HFF-Myc (cell line): ENCODE data around the gene IQGAP2.

Experiments used
- DNase-seq: peaks from one replicate; pipeline ENCODE4 v3.0.0-alpha.2; 2011; ENCODE audit warnings: low read depth; ENCODE audit errors: extremely low read depth
- H3K4me3 ChIP-seq: replicated peaks from 2 replicates; pipeline ENCODE4 v1.5.1; 2011; ENCODE audit warnings: low read depth, mild to moderate bottlenecking, control low read depth, low read length
- TF ChIP-seq, protein P1 (sequence below): IDR thresholded peaks from 2 replicates; pipeline ENCODE4 v1.5.1; 2012; ENCODE audit warnings: mild to moderate bottlenecking, low read depth, low read length, control low read depth; ENCODE audit errors: missing control alignments

IQGAP2 gene

DNA sequence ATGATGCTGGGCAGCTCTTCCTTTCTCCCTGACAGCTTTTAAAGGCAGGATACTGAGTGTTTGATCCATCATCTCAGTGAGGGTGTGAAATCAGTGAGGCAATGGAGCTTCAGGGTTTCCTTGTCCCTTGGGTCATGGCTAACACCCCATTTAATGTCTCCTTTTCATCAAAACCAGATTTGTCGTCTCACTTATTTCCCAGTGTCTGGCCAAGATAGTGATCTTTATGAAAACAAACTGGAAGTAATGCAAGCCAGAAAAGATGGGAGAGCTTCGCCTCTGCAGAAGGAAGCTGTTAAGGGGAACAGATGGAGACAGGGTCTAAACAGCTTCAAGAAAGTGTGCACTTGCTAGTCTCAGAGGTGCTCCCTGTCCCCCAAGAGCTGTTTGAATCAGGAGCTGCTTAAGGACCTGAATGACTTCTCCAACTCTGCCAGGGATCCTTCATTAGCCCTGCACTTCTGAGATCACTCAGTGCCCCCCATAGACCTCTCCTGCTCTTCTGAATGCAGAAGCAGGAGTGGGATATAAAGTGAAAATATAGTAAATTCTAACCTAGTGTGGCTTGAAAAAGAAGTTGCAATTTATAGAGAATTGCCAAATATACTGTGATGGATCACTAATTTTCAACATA, 124.0 kb downstream of the IQGAP2 start:
- no peak for DNase-seq
- H3K4me3 ChIP-seq: no peak overlapping the region
- TF ChIP-seq, protein P1, sequence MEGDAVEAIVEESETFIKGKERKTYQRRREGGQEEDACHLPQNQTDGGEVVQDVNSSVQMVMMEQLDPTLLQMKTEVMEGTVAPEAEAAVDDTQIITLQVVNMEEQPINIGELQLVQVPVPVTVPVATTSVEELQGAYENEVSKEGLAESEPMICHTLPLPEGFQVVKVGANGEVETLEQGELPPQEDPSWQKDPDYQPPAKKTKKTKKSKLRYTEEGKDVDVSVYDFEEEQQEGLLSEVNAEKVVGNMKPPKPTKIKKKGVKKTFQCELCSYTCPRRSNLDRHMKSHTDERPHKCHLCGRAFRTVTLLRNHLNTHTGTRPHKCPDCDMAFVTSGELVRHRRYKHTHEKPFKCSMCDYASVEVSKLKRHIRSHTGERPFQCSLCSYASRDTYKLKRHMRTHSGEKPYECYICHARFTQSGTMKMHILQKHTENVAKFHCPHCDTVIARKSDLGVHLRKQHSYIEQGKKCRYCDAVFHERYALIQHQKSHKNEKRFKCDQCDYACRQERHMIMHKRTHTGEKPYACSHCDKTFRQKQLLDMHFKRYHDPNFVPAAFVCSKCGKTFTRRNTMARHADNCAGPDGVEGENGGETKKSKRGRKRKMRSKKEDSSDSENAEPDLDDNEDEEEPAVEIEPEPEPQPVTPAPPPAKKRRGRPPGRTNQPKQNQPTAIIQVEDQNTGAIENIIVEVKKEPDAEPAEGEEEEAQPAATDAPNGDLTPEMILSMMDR: no peak

DNA sequence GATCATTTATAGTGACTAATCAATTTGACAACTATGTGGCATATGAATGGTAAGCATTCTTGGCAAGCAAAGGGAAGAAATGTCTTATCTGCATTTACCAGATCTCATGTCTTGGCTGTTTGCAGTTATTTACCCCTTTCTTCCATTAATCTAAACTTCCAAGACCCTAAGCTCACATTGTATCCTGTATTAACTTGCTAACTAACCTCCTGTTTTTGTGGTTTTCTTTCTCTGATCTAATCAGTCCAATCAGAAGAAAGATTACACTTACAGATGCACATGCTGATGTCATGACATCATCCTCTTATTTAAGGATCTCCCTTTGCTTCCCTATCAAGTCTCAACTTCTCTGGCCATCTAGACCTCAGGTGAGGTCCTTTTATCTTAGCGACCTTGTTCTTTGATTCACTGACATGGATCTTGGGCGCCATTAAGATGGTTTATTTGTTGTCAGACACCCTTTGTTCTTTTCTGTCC, 124.6 kb downstream of the IQGAP2 start:
- no peak overlapping the region for H3K4me3 ChIP-seq
- TF ChIP-seq, protein P1: no peak
- DNase-seq: no peak

DNA sequence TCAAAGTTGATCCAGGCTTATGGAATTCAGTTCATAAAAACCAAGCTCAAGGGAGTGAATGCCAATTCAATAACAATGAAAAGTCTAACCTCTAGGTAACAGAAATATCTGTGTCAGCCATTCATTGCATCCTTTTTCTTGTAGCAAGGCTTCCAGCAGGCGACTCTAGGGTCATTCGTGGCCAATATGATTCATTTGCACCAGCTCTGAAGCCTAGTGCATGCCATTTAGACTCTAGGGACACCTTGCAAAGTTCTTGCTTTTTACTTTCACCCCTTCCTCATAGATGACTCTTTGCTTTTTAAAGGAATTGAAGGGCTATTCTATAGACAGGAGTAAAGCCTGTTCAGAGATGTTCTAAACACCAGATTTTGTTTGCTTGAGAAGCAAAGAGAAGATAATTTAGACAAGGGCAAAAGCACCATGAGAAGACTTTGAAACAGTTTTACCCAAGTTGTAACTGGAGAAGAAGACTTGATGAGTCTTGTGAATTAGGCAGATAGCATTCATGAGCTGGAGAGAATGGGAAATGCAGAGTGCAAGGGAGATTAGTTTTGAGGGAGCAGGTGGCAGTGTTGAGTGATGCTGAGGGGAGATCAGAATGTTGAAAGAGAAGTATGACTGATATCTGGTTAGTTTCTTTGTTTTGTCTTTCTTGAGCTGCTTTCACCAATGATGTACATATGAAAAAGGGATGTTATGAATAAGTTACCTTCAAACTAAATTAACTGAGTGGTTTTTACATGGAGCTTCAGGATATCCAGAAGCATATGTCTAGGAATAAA, 125.7 kb downstream of the IQGAP2 start:
- no peak for DNase-seq
- TF ChIP-seq, protein P1: no peak
- H3K4me3 ChIP-seq: no peak overlapping the region

DNA sequence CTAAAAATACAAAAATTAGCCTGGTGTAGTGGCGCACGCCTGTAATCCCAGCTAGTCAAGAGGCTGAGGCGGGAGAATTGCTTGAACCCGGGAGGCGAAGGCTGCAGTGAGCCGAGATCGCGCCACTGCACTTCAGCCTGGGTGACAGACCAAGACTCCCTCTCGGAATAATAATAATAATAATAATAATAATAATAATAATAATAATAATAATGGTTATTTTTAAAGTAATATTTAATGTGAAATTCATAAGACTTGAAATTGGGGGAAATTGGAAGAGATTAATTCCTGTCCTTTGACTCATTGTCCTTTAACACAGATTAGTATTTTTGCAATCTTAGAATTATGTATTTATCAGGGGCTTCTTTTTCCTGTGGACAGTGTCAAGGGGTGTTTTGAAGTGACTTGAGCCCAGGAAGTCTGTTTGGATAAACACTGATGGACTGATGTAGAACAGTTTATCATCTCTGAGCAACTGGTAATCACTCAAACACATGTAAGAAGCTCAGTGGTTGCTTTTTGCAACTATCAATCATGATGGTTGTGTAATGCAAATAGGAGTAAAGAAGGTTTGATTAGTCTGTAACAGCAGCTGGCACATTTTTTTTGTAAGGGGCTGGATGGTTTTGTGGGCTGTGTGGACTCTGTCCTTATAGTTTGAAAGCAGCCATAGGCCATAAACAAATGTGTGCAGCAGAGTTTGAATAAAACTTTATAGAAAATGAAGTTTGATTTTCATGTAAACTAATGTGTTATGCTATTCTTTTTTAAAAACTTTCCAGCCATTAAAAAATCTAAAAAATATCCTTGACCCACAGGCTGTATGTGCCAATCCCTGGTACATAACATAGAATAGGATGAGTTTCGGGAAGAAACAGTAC, 126.6 kb downstream of the IQGAP2 start:
- no peak overlapping the region for H3K4me3 ChIP-seq
- DNase-seq: no peak
- TF ChIP-seq, protein P1: no peak

DNA sequence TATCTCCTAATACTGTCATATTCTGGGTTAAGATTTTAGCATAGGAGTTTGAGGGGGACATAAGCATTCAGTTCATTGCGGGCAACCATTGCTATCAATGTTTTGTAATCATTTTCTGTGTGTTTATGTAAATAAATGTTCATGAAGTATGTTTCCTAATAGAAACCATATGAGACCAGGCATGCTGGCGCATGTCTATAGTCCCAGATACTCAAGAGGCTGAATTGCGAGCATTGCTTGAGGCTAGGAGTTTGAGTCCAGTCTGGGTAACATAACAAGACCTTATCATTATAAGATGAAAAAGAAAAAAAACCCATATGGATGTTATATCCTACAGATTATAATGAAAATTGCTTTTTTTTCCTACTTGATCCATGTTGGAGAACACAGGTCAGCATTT, 129.0 kb downstream of the IQGAP2 start:
- H3K4me3 ChIP-seq: no peak overlapping the region
- TF ChIP-seq, protein P1: no peak
- DNase-seq: no peak

DNA sequence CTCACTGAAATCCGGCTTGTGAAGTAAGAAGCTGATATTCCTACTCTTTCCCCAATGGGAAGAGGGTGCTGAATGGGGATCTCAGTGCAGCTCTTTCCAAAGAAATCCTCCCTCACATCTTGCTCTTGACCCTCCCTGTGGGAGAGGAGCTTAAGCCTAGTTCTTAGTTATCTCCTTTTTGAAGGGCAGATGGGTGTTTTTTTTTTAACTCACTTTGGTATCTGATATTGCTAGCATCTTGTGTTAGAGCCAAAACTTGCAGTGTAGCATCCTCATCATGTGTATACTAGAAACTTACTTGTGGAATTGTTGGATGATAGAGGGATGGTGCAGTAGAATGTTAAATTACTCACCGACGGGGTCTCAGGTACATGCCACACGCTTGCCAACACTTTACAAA, 129.9 kb downstream of the IQGAP2 start:
- TF ChIP-seq, protein P1: no peak
- no peak for DNase-seq
- H3K4me3 ChIP-seq: no peak overlapping the region
